ENCODE data around the gene ZNF358.

DNA sequence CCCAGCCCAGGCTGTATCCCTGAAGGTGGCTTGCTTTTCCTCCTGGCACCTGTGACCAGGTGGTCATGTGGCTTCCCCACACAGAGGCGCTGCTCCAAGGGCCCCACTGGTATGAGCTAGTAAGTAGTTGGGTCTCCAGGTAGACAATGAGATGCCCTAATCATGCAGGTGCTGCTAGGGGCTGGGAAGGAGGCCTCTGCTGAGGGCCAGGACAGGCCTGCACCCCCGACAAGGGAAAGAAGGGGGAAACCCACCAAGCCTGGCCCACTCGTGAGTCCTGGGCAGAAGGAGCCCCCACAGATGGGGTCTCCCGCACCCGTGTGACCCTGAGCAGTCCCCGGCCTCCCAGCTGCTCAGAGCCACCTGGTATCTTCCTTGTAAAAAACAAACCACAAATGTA is 40.2 kb upstream of the ZNF358 start:
- no peak for TF ChIP-seq CTCF (conservative IDR thresholded peaks at IDR 0.05)
- no peak for TF ChIP-seq ZFX (IDR thresholded peaks at IDR 0.05)
